HG02970 (cell line): Measurements from ENCODE around the gene PRIM2.
"Not testable (repeated sequence)": the region's sequence is repeated elsewhere in the genome, so short reads cannot be mapped to it uniquely, and the experiment has no call there.

Experiments used
- ATAC-seq: cut with Tn5 transposase; IDR thresholded peaks from one replicate; pipeline ENCODE4 v1.9.1; 2021; ENCODE audit warnings: mild to moderate bottlenecking, moderate library complexity, moderate number of reproducible peaks; ENCODE audit not compliant: unreplicated experiment, low FRiP score

Gene PRIM2

GRCh38 chr6:57562233-57562632 is 244.8 kb downstream of the PRIM2 start:
- not testable (repeated sequence) for ATAC-seq

- ATAC-seq = not testable (repeated sequence)
Observed at GRCh38 chr6:57572119-57572518, 254.7 kb downstream of the PRIM2 start.

- ATAC-seq = not testable (repeated sequence)
Observed at GRCh38 chr6:57572844-57573243, 255.4 kb downstream of the PRIM2 start.

GRCh38 chr6:57577023-57577422 is 259.6 kb downstream of the PRIM2 start:
- not testable (repeated sequence) for ATAC-seq

GRCh38 chr6:57579489-57579888 is 262.1 kb downstream of the PRIM2 start:
- not testable (repeated sequence) for ATAC-seq

GRCh38 chr6:57581586-57581985 is 264.2 kb downstream of the PRIM2 start:
- ATAC-seq = not testable (repeated sequence)

GRCh38 chr6:57601105-57601504 is 283.7 kb downstream of the PRIM2 start:
- not testable (repeated sequence) for ATAC-seq

- not testable (repeated sequence) for ATAC-seq
Observed at GRCh38 chr6:57605303-57605702, 287.9 kb downstream of the PRIM2 start.

- ATAC-seq = not testable (repeated sequence)
Observed at GRCh38 chr6:57606331-57606730, 288.9 kb downstream of the PRIM2 start.

GRCh38 chr6:57610612-57611011 is 293.2 kb downstream of the PRIM2 start:
- not testable (repeated sequence) for ATAC-seq

GRCh38 chr6:57618959-57619358 is 301.5 kb downstream of the PRIM2 start:
- ATAC-seq = not testable (repeated sequence)

- not testable (repeated sequence) for ATAC-seq
Observed at GRCh38 chr6:57631773-57632172, 314.3 kb downstream of the PRIM2 start.

- ATAC-seq = not testable (repeated sequence)
Observed at GRCh38 chr6:57658526-57658925, 341.1 kb downstream of the PRIM2 start.

- ATAC-seq = not testable (repeated sequence)
Observed at GRCh38 chr6:57659794-57660193, 342.4 kb downstream of the PRIM2 start.

- ATAC-seq = not testable (repeated sequence)
Observed at GRCh38 chr6:57660940-57661339, 343.5 kb downstream of the PRIM2 start.

GRCh38 chr6:57668108-57668507 is 350.7 kb downstream of the PRIM2 start:
- not testable (repeated sequence) for ATAC-seq

- ATAC-seq = not testable (repeated sequence)
Observed at GRCh38 chr6:57671237-57671636, 353.8 kb downstream of the PRIM2 start.

GRCh38 chr6:57671937-57672627 is 354.7 kb downstream of the PRIM2 start:
- not testable (repeated sequence) for ATAC-seq

GRCh38 chr6:57673281-57673680 is 355.9 kb downstream of the PRIM2 start:
- ATAC-seq = not testable (repeated sequence)

- not testable (repeated sequence) for ATAC-seq
Observed at GRCh38 chr6:57675386-57675785, 358.0 kb downstream of the PRIM2 start.

GRCh38 chr6:57696382-57696781 is 379.0 kb downstream of the PRIM2 start:
- not testable (repeated sequence) for ATAC-seq
